DND-41 (cell line): ENCODE results near the gene SPAG7.

ENCODE experiments used
- ATAC-seq: fragments of 200-7000 bp; cut with Tn5 transposase; 3 replicates; pipeline ENCODE4 v1.9.1; 2021; ENCODE audit warnings: low read depth; ENCODE audit not compliant: insufficient read depth
- DNase-seq: peaks from one replicate; pipeline ENCODE4 v3.0.0-alpha.2; 2020
- H2AFZ ChIP-seq: 2 replicates; pipeline ENCODE4 v1.6.0; 2012; ENCODE audit warnings: low read depth, low read length
- H3K27ac ChIP-seq: 2 replicates; pipeline ENCODE4 v1.5.1; 2012; ENCODE audit warnings: low read length, inconsistent platforms
- H3K27me3 ChIP-seq: fragments of 200-600 bp; sonication (generic); 2 replicates; pipeline ENCODE4 v1.6.0; 2012; ENCODE audit warnings: low read length, mild to moderate bottlenecking, inconsistent platforms; ENCODE audit not compliant: insufficient read depth, poor library complexity
- H3K36me3 ChIP-seq: 2 replicates; pipeline ENCODE4 v1.5.1; 2012; ENCODE audit warnings: low read length, inconsistent platforms; ENCODE audit not compliant: insufficient read depth
- H3K4me1 ChIP-seq: 2 replicates; pipeline ENCODE4 v1.5.1; 2012; ENCODE audit warnings: mild to moderate bottlenecking, low read length; ENCODE audit not compliant: insufficient read depth
- H3K4me2 ChIP-seq: 2 replicates; pipeline ENCODE4 v1.6.0; 2012; ENCODE audit warnings: mild to moderate bottlenecking, moderate library complexity, low read length, inconsistent platforms; ENCODE audit not compliant: insufficient read depth
- H3K4me3 ChIP-seq, 2 experiments: fragments of 200-600 bp in 1 of 2; shearing (Covaris generic) in 1 of 2; 2 replicates each; pipeline ENCODE4 v1.5.1; 2012 to 2016; ENCODE audit warnings: inconsistent platforms in 2 of 2, low read length in 2 of 2, mild to moderate bottlenecking in 2 of 2, low read depth in 1 of 2, moderate library complexity in 1 of 2
- H3K79me2 ChIP-seq: 2 replicates; pipeline ENCODE4 v1.6.0; 2012; ENCODE audit warnings: low read length, inconsistent platforms; ENCODE audit not compliant: insufficient read depth
- H3K9ac ChIP-seq: 2 replicates; pipeline ENCODE4 v1.6.0; 2012; ENCODE audit warnings: low read depth, mild to moderate bottlenecking, inconsistent platforms, low read length, moderate library complexity
- H3K9me3 ChIP-seq: 2 replicates; pipeline ENCODE4 v1.5.1; 2012; ENCODE audit warnings: low read length, moderate library complexity, mild to moderate bottlenecking, inconsistent platforms; ENCODE audit not compliant: insufficient read depth, severe bottlenecking
- H4K20me1 ChIP-seq: 2 replicates; pipeline ENCODE4 v1.6.0; 2012; ENCODE audit warnings: low read length; ENCODE audit not compliant: insufficient read depth
- EZH2 ChIP-seq: IDR thresholded peaks from 3 replicates; pipeline ENCODE4 v1.6.1; 2012; ENCODE audit warnings: borderline replicate concordance, low read depth, mild to moderate bottlenecking, moderate library complexity, low read length, inconsistent platforms; ENCODE audit not compliant: severe bottlenecking
- TF ChIP-seq, protein P1 (sequence below): IDR thresholded peaks from 2 replicates; pipeline ENCODE4 v1.5.1; 2012; ENCODE audit warnings: borderline replicate concordance, low read length, moderate library complexity, mild to moderate bottlenecking; ENCODE audit not compliant: poor library complexity, severe bottlenecking; ENCODE audit errors: extremely low read depth

SPAG7 gene

DNA sequence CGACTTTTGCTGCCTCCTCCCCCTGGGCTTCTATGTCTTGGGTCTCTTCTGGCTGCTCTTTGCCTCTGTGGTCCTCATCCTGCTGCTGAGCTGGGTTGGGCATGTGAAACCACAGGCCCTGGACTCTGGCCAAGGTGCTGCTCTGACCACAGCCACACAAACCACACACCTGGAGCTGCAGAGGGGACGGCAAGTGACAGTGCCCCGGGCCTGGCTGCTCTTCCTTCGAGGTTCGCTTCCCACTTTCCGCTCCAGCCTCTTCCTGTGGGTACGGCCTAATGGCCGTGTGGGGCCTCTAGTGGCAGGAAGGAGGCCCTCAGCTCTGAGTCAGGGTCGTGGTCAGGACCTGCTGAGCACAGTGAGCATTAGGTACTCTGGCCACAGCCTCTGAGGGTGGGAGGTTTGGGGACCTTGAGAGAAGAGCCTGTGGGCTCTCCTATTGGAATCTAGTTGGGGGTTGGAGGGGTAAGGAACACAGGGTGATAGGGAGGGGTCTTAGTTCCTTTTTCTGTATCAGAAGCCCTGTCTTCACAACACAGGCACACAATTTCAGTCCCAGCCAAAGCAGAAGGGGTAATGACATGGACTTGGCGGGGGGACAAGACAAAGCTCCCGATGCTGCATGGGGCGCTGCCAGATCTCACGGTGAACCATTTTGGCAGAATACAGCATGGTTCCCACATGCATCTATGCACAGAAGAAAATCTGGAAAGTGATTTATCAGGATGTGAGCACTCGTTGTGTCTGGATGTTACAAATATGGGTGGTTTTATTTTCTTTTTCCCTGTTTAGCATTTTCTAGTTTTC lies 33.2 kb downstream of the SPAG7 start:
- Histone ChIP-seq H3K79me2 (peaks cover 15% of the 10 kb centered on the region), H3K27ac (no peak overlapping the region), H3K4me1 (peaks cover 14% of the 10 kb centered on the region), H3K9ac (no peak overlapping the region), H4K20me1 (peaks cover 19% of the 10 kb centered on the region; the same call in 1 of the 2 replicates), H3K4me2 (no peak overlapping the region), H2AFZ (no peak overlapping the region), H3K27me3 (no peaks in the 10 kb centered on the region), H3K4me3 (no peak overlapping the region), H3K36me3 (peaks cover 25% of the 10 kb centered on the region), H3K9me3 (no peaks in the 10 kb centered on the region)
- DNase-seq (no peak), ATAC-seq (peak; percentile 46)
- TF ChIP-seq, protein P1, sequence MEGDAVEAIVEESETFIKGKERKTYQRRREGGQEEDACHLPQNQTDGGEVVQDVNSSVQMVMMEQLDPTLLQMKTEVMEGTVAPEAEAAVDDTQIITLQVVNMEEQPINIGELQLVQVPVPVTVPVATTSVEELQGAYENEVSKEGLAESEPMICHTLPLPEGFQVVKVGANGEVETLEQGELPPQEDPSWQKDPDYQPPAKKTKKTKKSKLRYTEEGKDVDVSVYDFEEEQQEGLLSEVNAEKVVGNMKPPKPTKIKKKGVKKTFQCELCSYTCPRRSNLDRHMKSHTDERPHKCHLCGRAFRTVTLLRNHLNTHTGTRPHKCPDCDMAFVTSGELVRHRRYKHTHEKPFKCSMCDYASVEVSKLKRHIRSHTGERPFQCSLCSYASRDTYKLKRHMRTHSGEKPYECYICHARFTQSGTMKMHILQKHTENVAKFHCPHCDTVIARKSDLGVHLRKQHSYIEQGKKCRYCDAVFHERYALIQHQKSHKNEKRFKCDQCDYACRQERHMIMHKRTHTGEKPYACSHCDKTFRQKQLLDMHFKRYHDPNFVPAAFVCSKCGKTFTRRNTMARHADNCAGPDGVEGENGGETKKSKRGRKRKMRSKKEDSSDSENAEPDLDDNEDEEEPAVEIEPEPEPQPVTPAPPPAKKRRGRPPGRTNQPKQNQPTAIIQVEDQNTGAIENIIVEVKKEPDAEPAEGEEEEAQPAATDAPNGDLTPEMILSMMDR: no peak
- no peak for TF ChIP-seq EZH2

DNA sequence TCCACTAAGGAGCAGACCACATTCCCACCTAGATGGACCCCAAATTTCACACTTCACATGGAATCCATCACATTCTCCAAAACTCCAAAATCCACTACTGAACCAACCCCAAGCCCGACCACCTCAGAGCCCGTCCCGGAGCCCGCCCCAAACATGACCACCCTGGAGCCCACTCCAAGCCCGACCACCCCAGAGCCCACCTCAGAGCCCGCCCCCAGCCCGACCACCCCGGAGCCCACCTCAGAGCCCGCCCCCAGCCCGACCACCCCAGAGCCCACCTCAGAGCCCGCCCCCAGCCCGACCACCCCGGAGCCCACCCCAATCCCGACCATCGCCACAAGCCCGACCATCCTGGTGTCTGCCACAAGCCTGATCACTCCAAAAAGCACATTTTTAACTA lies 34.0 kb downstream of the SPAG7 start:
- Histone ChIP-seq H3K79me2 (peaks cover 8% of the 10 kb centered on the region), H3K4me2 (no peak overlapping the region), H3K27me3 (no peaks in the 10 kb centered on the region), H3K9ac (no peak overlapping the region), H3K36me3 (peaks cover 22% of the 10 kb centered on the region), H3K27ac (no peak overlapping the region), H2AFZ (no peak overlapping the region), H3K4me3 (no peak overlapping the region), H3K9me3 (no peaks in the 10 kb centered on the region), H3K4me1 (peaks cover 8% of the 10 kb centered on the region), H4K20me1 (peaks cover 17% of the 10 kb centered on the region; the same call in 1 of the 2 replicates)
- DNase-seq (no peak), ATAC-seq (peak; percentile 18; the same call in 1 of the 3 replicates)
- TF ChIP-seq EZH2: no peak
- TF ChIP-seq, protein P1: no peak

- no peak overlapping the region for H3K27ac ChIP-seq
- no peaks in the 10 kb centered on the region for H3K9me3 ChIP-seq
- no peak overlapping the region for H3K4me3 ChIP-seq
- H4K20me1 ChIP-seq: peaks cover 8% of the 10 kb centered on the region; the same call in 1 of the 2 replicates
- H3K4me2 ChIP-seq: no peak overlapping the region
- no peak overlapping the region for H2AFZ ChIP-seq
- DNase-seq (no peak), ATAC-seq (no peak)
- peaks cover 13% of the 10 kb centered on the region for H3K36me3 ChIP-seq
- no peaks in the 10 kb centered on the region for H3K27me3 ChIP-seq
- H3K9ac ChIP-seq: no peak overlapping the region
- H3K4me1 ChIP-seq: no peaks in the 10 kb centered on the region
- TF ChIP-seq, protein P1: no peak
- TF ChIP-seq EZH2: no peak
- H3K79me2 ChIP-seq: no peaks in the 10 kb centered on the region
Observed at GRCh38 chr17:4932756-4933155, 34.9 kb downstream of the SPAG7 start.
